RWPE1 (cell line): ENCODE measurements around the gene PRIM2.
"Not testable (repeated sequence)": the region's sequence is repeated elsewhere in the genome, so short reads cannot be mapped to it uniquely, and the experiment has no call there.

ENCODE experiments used
- CTCF ChIA-PET: fragments of 350-600 bp; sonication (Branson Sonifier 250); formaldehyde crosslinking; extraction: SDS; loops from one replicate; lab custom pipeline; 2021; lab: Yijun Ruan, JAX
- POLR2A ChIA-PET: fragments of 400-600 bp; formaldehyde crosslinking; extraction: SDS; loops from one replicate; lab custom pipeline; 2020; ENCODE audit warnings: antibody characterized with exemption; ENCODE audit not compliant: low non-redundant PET; lab: Yijun Ruan, JAX
- DNase-seq: peaks from one replicate; pipeline ENCODE4 v3.0.0; 2012; ENCODE audit warnings: low spot score
- H3K27ac ChIP-seq: fragments of 450-650 bp; 2 replicates; pipeline ENCODE4 v1.5.1; 2017

PRIM2 gene

GRCh38 chr6:57671937-57672627, 354.7 kb downstream of the PRIM2 start:
- DNase-seq, POLR2A ChIA-PET, H3K27ac ChIP-seq: not testable (repeated sequence)
- CTCF ChIA-PET, result interaction anchor here (0.6 kb wide), 1 partner anchor 631 kb away, joined by 3 read pairs; no protein-coding TSS in a partner anchor

- CTCF ChIA-PET, DNase-seq, H3K27ac ChIP-seq, POLR2A ChIA-PET: not testable (repeated sequence)
Observed at GRCh38 chr6:57673281-57673680, 355.9 kb downstream of the PRIM2 start.

GRCh38 chr6:57675386-57675785, 358.0 kb downstream of the PRIM2 start:
- POLR2A ChIA-PET, H3K27ac ChIP-seq, DNase-seq, CTCF ChIA-PET: not testable (repeated sequence)

- DNase-seq, POLR2A ChIA-PET, CTCF ChIA-PET, H3K27ac ChIP-seq: not testable (repeated sequence)
Observed at GRCh38 chr6:57696382-57696781, 379.0 kb downstream of the PRIM2 start.
